Naive thymus-derived CD4-positive, alpha-beta T cell (primary cell): ENCODE results near the gene CEACAM6. TPM values are rescaled to one million over a fixed set of nuclear protein-coding genes. Genes with fewer than 3 reads are reported as not detected.

Experiments
- ATAC-seq: fragments of 150-1000 bp; cut with Tn5 transposase; 2 replicates; pipeline ENCODE4 v1.10.0; 2021; ENCODE audit warnings: mild to moderate bottlenecking, moderate library complexity
- CTCF ChIA-PET: fragments of 350-600 bp; sonication (Branson Sonifier 250); formaldehyde crosslinking; loops from one replicate; lab custom pipeline; 2021; ENCODE audit warnings: antibody characterized with exemption; lab: Charles Lee
- POLR2A ChIA-PET: fragments of 350-600 bp; sonication (Branson Sonifier 250); formaldehyde crosslinking; loops from one replicate; lab custom pipeline; 2021; ENCODE audit warnings: antibody characterized with exemption, inconsistent platforms; lab: Charles Lee
- DNase-seq, 9 donors: peaks; one replicate each; pipeline versions ENCODE4 v3.0.0 to v3.0.0-alpha.2; 2020 to 2022; ENCODE audit warnings: mixed read lengths in 1 of 9
- H3K27ac ChIP-seq: one replicate; pipeline ENCODE4 v1.7.0; 2013; ENCODE audit warnings: mild to moderate bottlenecking, low read depth, low read length, moderate library complexity
- H3K27me3 ChIP-seq, 2 donors: one replicate each; pipeline ENCODE4 v1.7.0; 2013; ENCODE audit warnings: low read length in 2 of 2, mild to moderate bottlenecking in 2 of 2, moderate library complexity in 2 of 2; ENCODE audit not compliant: control insufficient read depth in 2 of 2, insufficient read depth in 2 of 2
- H3K36me3 ChIP-seq, 3 experiments: 1 replicate in 2 of 3; 2 replicates in 1 of 3; pipeline ENCODE4 v1.7.0; 2013; ENCODE audit warnings: low read length in 3 of 3, mild to moderate bottlenecking in 3 of 3, moderate library complexity in 1 of 3; ENCODE audit not compliant: insufficient read depth in 3 of 3, control insufficient read depth in 2 of 3
- H3K4me1 ChIP-seq, 2 donors: one replicate each; pipeline ENCODE4 v1.7.0; 2013; ENCODE audit warnings: low read length in 2 of 2, mild to moderate bottlenecking in 2 of 2, moderate library complexity in 1 of 2; ENCODE audit not compliant: control insufficient read depth in 2 of 2, insufficient read depth in 2 of 2
- H3K4me3 ChIP-seq: 2 replicates; pipeline ENCODE4 v1.7.0; 2013; ENCODE audit warnings: mild to moderate bottlenecking, low read length
- H3K9me3 ChIP-seq, 3 experiments: 1 replicate in 2 of 3; 2 replicates in 1 of 3; pipeline ENCODE4 v1.7.0; 2013; ENCODE audit warnings: low read length in 3 of 3; ENCODE audit not compliant: control insufficient read depth in 2 of 3
- H3K27ac Mint-ChIP-seq, 9 donors: one replicate each; pipeline ENCODE4 v1.8.0; 2020 to 2022; ENCODE audit warnings: mixed read lengths in 9 of 9, mild to moderate bottlenecking in 8 of 9, moderate library complexity in 5 of 9, inconsistent platforms in 2 of 9
- H3K27me3 Mint-ChIP-seq, 5 donors: one replicate each; pipeline ENCODE4 v1.8.0; 2021 to 2022; ENCODE audit warnings: mixed read lengths in 5 of 5, mild to moderate bottlenecking in 1 of 5
- H3K36me3 Mint-ChIP-seq, 5 donors: one replicate each; pipeline ENCODE4 v1.8.0; 2020 to 2022; ENCODE audit warnings: mixed read lengths in 5 of 5, mild to moderate bottlenecking in 3 of 5, inconsistent platforms in 1 of 5
- H3K4me1 Mint-ChIP-seq, 7 donors: one replicate each; pipeline ENCODE4 v1.8.0; 2020 to 2022; ENCODE audit warnings: mixed read lengths in 7 of 7, mild to moderate bottlenecking in 3 of 7, inconsistent platforms in 1 of 7
- H3K4me3 Mint-ChIP-seq, 10 donors: one replicate each; pipeline ENCODE4 v1.8.0; 2020 to 2022; ENCODE audit warnings: mild to moderate bottlenecking in 10 of 10, mixed read lengths in 10 of 10, moderate library complexity in 6 of 10, inconsistent platforms in 2 of 10
- H3K9me3 Mint-ChIP-seq, 11 donors: one replicate each; pipeline ENCODE4 v1.8.0; 2020 to 2022; ENCODE audit warnings: mixed read lengths in 11 of 11, mild to moderate bottlenecking in 4 of 11, inconsistent platforms in 1 of 11, moderate library complexity in 1 of 11
- intact Hi-C, 2 donors: fragments of 100-400 bp; cut with micrococcal nuclease; formaldehyde crosslinking; loops; one replicate each; pipeline ENCODE4 v1.15.1; 2023
- polyA plus RNA-seq, 2 donors: library from polyadenylated mRNA; unstranded; fragments of 300-500 nt; fragmentation: Illumina TruSeq; gene quantifications; one replicate each; pipeline ENCODE4 v1.2.3, GENCODE V29; 2021
- total RNA-seq, 6 experiments: library from RNA in 5 of 6; stranded (reverse) in 5 of 6; gene quantifications; 1 replicate in 5 of 6; 2 replicates in 1 of 6; pipeline ENCODE4 v1.2.3 and lab custom pipeline; 2021 to 2026

Gene CEACAM6
- total and polyA plus RNA-seq, 7 experiments from 2014 or later: 0.15 TPM; not detected in 6

- Mint-ChIP-seq H3K9me3 (no peaks in the 10 kb centered on the region), H3K4me3 (no peak overlapping the region), H3K27me3 (peaks cover 0 to 11% (median 0%) of the 10 kb centered on the region in 5 donors), H3K36me3 (no peaks in the 10 kb centered on the region), H3K27ac (no peak overlapping the region), H3K4me1 (peaks cover 8 to 16% (median 13%) of the 10 kb centered on the region in 7 donors)
- Histone ChIP-seq H3K4me1 (no peaks in the 10 kb centered on the region), H3K4me3 (no peak overlapping the region), H3K27ac (no peak overlapping the region), H3K9me3 (no peaks in the 10 kb centered on the region), H3K27me3 (no peaks in the 10 kb centered on the region), H3K36me3 (no peaks in the 10 kb centered on the region)
- POLR2A ChIA-PET: interaction anchor here (0.6 kb wide), 1 partner anchor 23 kb away, joined by 5 read pairs; no protein-coding TSS in a partner anchor
- DNase-seq: no peak
- CTCF ChIA-PET: interaction anchor here (0.5 kb wide), 1 partner anchor 672 kb away, joined by 4 read pairs; no protein-coding TSS in a partner anchor
- no peak for ATAC-seq
- intact Hi-C loops: no loop called here
These were observed 58.6 kb downstream of the CEACAM6 start for GRCh38 chr19:41813911-41814310.

- Histone ChIP-seq H3K27ac (no peak overlapping the region), H3K4me1 (no peaks in the 10 kb centered on the region), H3K4me3 (no peak overlapping the region), H3K9me3 (no peaks in the 10 kb centered on the region), H3K36me3 (no peaks in the 10 kb centered on the region), H3K27me3 (no peaks in the 10 kb centered on the region)
- H3K4me1 Mint-ChIP-seq: peaks cover 5 to 16% (median 13%) of the 10 kb centered on the region in 7 donors
- no peak overlapping the region for H3K4me3 Mint-ChIP-seq
- intact Hi-C loops: no loop called here
- peak overlapping the region in 1 of 9 donors; percentile 55 for H3K27ac Mint-ChIP-seq
- ATAC-seq (no peak), DNase-seq (no peak)
- H3K36me3 Mint-ChIP-seq: no peaks in the 10 kb centered on the region
- H3K27me3 Mint-ChIP-seq: peaks cover 0 to 14% (median 0%) of the 10 kb centered on the region in 5 donors
- POLR2A ChIA-PET: interaction anchor here (0.5 kb wide), 1 partner anchor 292 kb away, joined by 3 read pairs; no protein-coding TSS in a partner anchor
- H3K9me3 Mint-ChIP-seq: no peaks in the 10 kb centered on the region
- CTCF ChIA-PET: no interaction called here
These were observed 60.0 kb downstream of the CEACAM6 start for GRCh38 chr19:41815301-41815700.

- no peak overlapping the region for H3K27ac Mint-ChIP-seq
- ChIA-PET POLR2A (no interaction called here), CTCF (interaction anchor here (1.0 kb wide), 1 partner anchor 25 kb away, joined by 3 read pairs; no protein-coding TSS in a partner anchor)
- Histone ChIP-seq H3K4me1 (no peaks in the 10 kb centered on the region), H3K27me3 (no peaks in the 10 kb centered on the region), H3K27ac (no peak overlapping the region), H3K4me3 (no peak overlapping the region), H3K36me3 (no peaks in the 10 kb centered on the region), H3K9me3 (no peaks in the 10 kb centered on the region)
- peaks cover 5 to 26% (median 11%) of the 10 kb centered on the region in 5 donors for H3K27me3 Mint-ChIP-seq
- intact Hi-C loops: no loop called here
- no peaks in the 10 kb centered on the region for H3K9me3 Mint-ChIP-seq
- ATAC-seq (no peak), DNase-seq (no peak)
- H3K4me3 Mint-ChIP-seq: no peak overlapping the region
- H3K4me1 Mint-ChIP-seq: peaks cover 5 to 22% (median 13%) of the 10 kb centered on the region in 7 donors
- H3K36me3 Mint-ChIP-seq: no peaks in the 10 kb centered on the region
These were observed 61.4 kb downstream of the CEACAM6 start for GRCh38 chr19:41816761-41817160.

GRCh38 chr19:41821003-41821735 is 65.8 kb downstream of the CEACAM6 start:
- Mint-ChIP-seq H3K4me3 (no peak overlapping the region), H3K4me1 (peaks cover 0 to 6% (median 0%) of the 10 kb centered on the region in 7 donors), H3K27ac (no peak overlapping the region), H3K9me3 (no peaks in the 10 kb centered on the region), H3K27me3 (peaks cover 8 to 46% (median 17%) of the 10 kb centered on the region in 5 donors), H3K36me3 (no peaks in the 10 kb centered on the region)
- Histone ChIP-seq H3K27ac (no peak overlapping the region), H3K36me3 (no peaks in the 10 kb centered on the region), H3K4me3 (no peak overlapping the region), H3K27me3 (no peaks in the 10 kb centered on the region), H3K9me3 (no peaks in the 10 kb centered on the region), H3K4me1 (no peaks in the 10 kb centered on the region)
- ATAC-seq (peak; percentile 91), DNase-seq (peak in 8 of 9 donors; percentile 41 to 68 (median 59))
- CTCF ChIA-PET: interaction anchor here (0.8 to 4.5 kb wide), 7 partner anchors 15 to 68 kb away, joined by 3 to 28 read pairs (median 4); partner anchors contain the start of gene CEACAM3
- intact Hi-C loops: loop anchor here (1.0 to 2.0 kb wide), 3 partner anchors 28 to 68 kb away; no protein-coding TSS in a partner anchor
- POLR2A ChIA-PET: interaction anchor here (1.2 kb wide), 1 partner anchor 28 kb away, joined by 5 read pairs; no protein-coding TSS in a partner anchor

Other genes starting within 250 kb of the CEACAM6 start
- gene CEACAM21, start 179.4 kb upstream of the CEACAM6 start, total RNA-seq: 10 to 100 TPM; 40.1 to 64.5 (median 50.0) TPM
- gene CEACAM21, start 179.4 kb upstream of the CEACAM6 start, polyA plus RNA-seq: 10 to 100 TPM; 27.7 to 43.6 TPM
- gene CEACAM4, start 128.5 kb upstream of the CEACAM6 start, total RNA-seq: 1 to 10 TPM in 2 of 5 experiments, under 1 TPM in 1, not detected in 2; 0.60 to 1.5 (median 1.1) TPM
- gene CEACAM4, start 128.5 kb upstream of the CEACAM6 start, polyA plus RNA-seq: not detected
- gene CEACAM7, start 67.3 kb upstream of the CEACAM6 start, total RNA-seq: not detected
- gene CEACAM7, start 67.3 kb upstream of the CEACAM6 start, polyA plus RNA-seq: not detected
- gene CEACAM5, start 46.9 kb upstream of the CEACAM6 start, total RNA-seq: not detected
- not detected for gene CEACAM5, start 46.9 kb upstream of the CEACAM6 start, polyA plus RNA-seq
- 1 to 10 TPM in 1 of 5 experiments, under 1 TPM in 1, not detected in 3; 0.42 to 4.7 TPM for gene CEACAM3, start 41.1 kb downstream of the CEACAM6 start, total RNA-seq
- not detected for gene CEACAM3, start 41.1 kb downstream of the CEACAM6 start, polyA plus RNA-seq
- not detected for gene LYPD4, start 89.2 kb downstream of the CEACAM6 start, total RNA-seq
- gene LYPD4, start 89.2 kb downstream of the CEACAM6 start, polyA plus RNA-seq: not detected
- gene DMRTC2, start 89.5 kb downstream of the CEACAM6 start, total RNA-seq: under 1 TPM in 1 of 5 experiments, not detected in 4; 0.12 TPM
- not detected for gene DMRTC2, start 89.5 kb downstream of the CEACAM6 start, polyA plus RNA-seq
- 1,000 to 10,000 TPM; 2,739 to 3,712 (median 3,396) TPM for gene RPS19, start 104.7 kb downstream of the CEACAM6 start, total RNA-seq
- 1,000 to 10,000 TPM; 6,645 to 7,822 TPM for gene RPS19, start 104.7 kb downstream of the CEACAM6 start, polyA plus RNA-seq
- gene CD79A, start 121.7 kb downstream of the CEACAM6 start, total RNA-seq: 10 to 100 TPM in 1 of 5 experiments, 1 to 10 TPM in 4; 2.6 to 27.9 (median 2.8) TPM
- 10 to 100 TPM in 1 of 2 donors, 1 to 10 TPM in 1; 9.6 to 16.8 TPM for gene CD79A, start 121.7 kb downstream of the CEACAM6 start, polyA plus RNA-seq
- gene ARHGEF1, start 127.7 kb downstream of the CEACAM6 start, total RNA-seq: 1,000 to 10,000 TPM in 4 of 5 experiments, 100 to 1,000 TPM in 1; 662 to 1,236 (median 1,141) TPM
- gene ARHGEF1, start 127.7 kb downstream of the CEACAM6 start, polyA plus RNA-seq: 100 to 1,000 TPM; 184 to 367 TPM
- 10 to 100 TPM in 2 of 5 experiments, 1 to 10 TPM in 3; 3.0 to 15.0 (median 8.0) TPM for gene ERFL, start 172.9 kb downstream of the CEACAM6 start, total RNA-seq
- gene ERFL, start 172.9 kb downstream of the CEACAM6 start, polyA plus RNA-seq: not detected
- 10 to 100 TPM; 70.4 to 90.9 (median 78.1) TPM for gene RABAC1, start 203.8 kb downstream of the CEACAM6 start, total RNA-seq
- 100 to 1,000 TPM; 171 to 187 TPM for gene RABAC1, start 203.8 kb downstream of the CEACAM6 start, polyA plus RNA-seq
- 1 to 10 TPM; 1.3 to 5.0 (median 2.9) TPM for gene ATP1A3, start 238.7 kb downstream of the CEACAM6 start, total RNA-seq
- 1 to 10 TPM in 1 of 2 donors, under 1 TPM in 1; 0.54 to 2.7 TPM for gene ATP1A3, start 238.7 kb downstream of the CEACAM6 start, polyA plus RNA-seq